ENCODE results near the gene CFAP100. TPM values are rescaled to one million over a fixed set of nuclear protein-coding genes. Genes with fewer than 3 reads are reported as not detected.

CFAP100 gene
- total RNA-seq, 1 donor from 2014 or later = not detected

DNA sequence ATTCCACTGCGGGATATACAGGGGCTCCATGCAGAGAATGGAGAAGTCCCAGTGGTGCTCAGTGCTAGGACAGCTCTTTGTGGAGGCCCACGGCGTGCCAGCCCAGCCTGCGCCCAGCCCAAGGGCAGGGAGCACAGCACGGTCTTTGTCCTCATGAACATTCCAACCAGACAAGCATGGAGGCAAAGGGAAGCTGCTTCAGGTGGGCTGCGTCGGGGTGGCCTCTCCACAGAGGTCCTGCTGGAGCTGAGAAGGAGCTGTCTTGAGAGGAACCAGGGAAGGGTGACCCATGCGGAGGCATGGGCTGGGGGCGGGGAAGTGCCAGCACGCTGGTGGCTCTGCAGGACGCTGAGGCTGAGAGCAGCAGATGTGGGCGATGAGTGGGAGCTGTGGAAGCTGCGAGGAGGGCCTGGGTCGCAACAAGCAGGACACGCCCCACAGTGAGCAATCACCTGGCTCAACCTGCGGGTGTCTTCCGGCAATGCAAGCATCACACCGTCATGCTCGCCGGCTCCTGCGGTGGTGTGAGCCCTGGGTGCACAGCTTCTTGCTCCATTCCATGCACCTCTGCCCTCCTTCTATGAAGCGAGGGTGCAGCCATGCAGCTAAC, 23.5 kb upstream of the CFAP100 start:
- no peak for DNase-seq (ENCODE audit: low spot score in 2 of 2, unreplicated experiment in 2 of 2)

GRCh38 chr3:126372413-126373145, 22.1 kb upstream of the CFAP100 start:
- no peak overlapping the region for H3K4me3 Mint-ChIP-seq
- H3K9me3 Mint-ChIP-seq = no peaks in the 10 kb centered on the region
- H3K27ac Mint-ChIP-seq = no peak overlapping the region
- TF ChIP-seq, protein P1, sequence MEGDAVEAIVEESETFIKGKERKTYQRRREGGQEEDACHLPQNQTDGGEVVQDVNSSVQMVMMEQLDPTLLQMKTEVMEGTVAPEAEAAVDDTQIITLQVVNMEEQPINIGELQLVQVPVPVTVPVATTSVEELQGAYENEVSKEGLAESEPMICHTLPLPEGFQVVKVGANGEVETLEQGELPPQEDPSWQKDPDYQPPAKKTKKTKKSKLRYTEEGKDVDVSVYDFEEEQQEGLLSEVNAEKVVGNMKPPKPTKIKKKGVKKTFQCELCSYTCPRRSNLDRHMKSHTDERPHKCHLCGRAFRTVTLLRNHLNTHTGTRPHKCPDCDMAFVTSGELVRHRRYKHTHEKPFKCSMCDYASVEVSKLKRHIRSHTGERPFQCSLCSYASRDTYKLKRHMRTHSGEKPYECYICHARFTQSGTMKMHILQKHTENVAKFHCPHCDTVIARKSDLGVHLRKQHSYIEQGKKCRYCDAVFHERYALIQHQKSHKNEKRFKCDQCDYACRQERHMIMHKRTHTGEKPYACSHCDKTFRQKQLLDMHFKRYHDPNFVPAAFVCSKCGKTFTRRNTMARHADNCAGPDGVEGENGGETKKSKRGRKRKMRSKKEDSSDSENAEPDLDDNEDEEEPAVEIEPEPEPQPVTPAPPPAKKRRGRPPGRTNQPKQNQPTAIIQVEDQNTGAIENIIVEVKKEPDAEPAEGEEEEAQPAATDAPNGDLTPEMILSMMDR (IDR thresholded peaks at IDR 0.05; ENCODE audit: unreplicated experiment) = no peak
- no peak for DNase-seq (ENCODE audit: low spot score in 2 of 2, unreplicated experiment in 2 of 2)
- no peaks in the 10 kb centered on the region for H3K36me3 Mint-ChIP-seq
- H3K4me1 Mint-ChIP-seq = peaks cover 3% of the 10 kb centered on the region
- H3K27me3 Mint-ChIP-seq (ENCODE audit: low read depth) = no peaks in the 10 kb centered on the region

More for the DNA sequence above, 23.5 kb upstream of the CFAP100 start:
- no peak overlapping the region for H3K27ac Mint-ChIP-seq
- H3K4me1 Mint-ChIP-seq = no peaks in the 10 kb centered on the region
- no peaks in the 10 kb centered on the region for H3K27me3 Mint-ChIP-seq (ENCODE audit: low read depth)
- no peak overlapping the region for H3K4me3 Mint-ChIP-seq
- TF ChIP-seq, protein P1 (IDR thresholded peaks at IDR 0.05; ENCODE audit: unreplicated experiment) = no peak
- H3K36me3 Mint-ChIP-seq = no peaks in the 10 kb centered on the region
- no peaks in the 10 kb centered on the region for H3K9me3 Mint-ChIP-seq

DNA sequence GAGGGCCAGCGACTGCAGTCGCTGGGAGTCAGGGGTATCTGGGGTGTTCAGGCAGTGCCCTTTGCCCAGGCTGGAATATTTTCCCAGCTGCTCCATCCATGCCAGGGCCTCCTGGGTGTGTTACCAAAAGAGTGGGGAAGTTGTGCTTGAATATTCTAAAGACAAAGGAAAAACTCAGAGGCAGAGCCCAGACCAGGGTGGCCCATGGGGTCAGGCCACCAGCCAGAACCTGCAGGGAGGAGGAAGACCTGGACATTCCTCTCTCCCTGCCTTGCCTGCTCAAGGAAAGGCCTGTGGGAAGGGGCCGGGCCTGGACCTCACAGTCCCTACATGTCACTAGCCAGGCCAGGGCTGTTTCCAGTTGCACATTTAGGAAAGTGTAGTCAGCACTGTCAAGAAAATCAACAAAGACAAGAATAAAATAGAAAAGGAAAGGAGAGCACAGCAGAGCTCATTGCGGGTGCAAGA, 21.5 kb upstream of the CFAP100 start:
- Mint-ChIP-seq H3K36me3 (no peaks in the 10 kb centered on the region), H3K9me3 (no peaks in the 10 kb centered on the region), H3K4me1 (peaks cover 3% of the 10 kb centered on the region), H3K27ac (no peak overlapping the region), H3K4me3 (no peak overlapping the region), H3K27me3 (ENCODE audit: low read depth) (no peaks in the 10 kb centered on the region)
- DNase-seq (ENCODE audit: low spot score in 2 of 2, unreplicated experiment in 2 of 2) = no peak
- TF ChIP-seq, protein P1 (IDR thresholded peaks at IDR 0.05; ENCODE audit: unreplicated experiment) = no peak

DNA sequence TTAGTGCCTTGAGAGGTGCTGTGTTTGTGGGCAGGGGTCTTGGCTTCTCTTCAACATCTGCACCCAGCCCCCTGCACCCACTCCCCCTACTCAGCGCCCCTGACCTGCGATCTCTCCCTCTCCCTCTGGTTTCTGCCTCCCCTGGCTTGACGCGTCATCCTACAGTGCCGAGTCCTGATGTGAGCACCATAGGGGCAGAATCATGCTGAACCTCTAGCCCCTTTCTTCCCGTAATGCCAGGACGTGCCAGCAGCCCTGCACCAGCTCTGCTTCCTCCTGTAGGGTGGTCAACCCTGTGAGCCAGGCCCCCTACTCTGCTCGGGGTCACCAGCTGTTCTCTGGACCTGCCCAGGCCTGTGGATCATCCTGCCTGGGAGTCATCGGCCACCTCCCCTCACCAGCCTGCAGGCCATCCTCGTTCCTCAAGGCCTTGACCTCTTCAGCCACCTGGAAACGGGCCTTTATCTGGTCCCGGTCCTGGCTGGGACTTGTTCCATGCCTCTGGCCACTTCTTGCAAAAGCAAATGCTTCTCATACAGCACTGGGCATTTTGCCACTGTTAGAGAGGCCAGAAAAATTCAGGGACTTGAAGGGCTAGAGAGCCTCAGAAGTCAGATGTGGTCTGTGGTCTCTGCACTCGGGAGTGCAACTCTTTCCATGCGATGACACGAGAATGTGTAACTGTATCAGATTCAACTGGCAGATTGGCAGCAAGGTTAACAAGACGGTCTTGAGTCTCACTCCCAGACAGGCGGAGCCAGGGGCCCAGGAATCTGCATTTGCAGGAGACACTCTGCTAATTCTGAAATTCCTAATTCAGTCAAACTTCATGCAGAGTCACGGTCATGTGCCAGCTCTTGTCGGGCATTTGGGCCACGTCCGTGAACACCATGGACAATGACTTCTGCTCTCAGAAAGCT, 20.8 kb upstream of the CFAP100 start:
- H3K27me3 Mint-ChIP-seq (ENCODE audit: low read depth) = no peaks in the 10 kb centered on the region
- no peaks in the 10 kb centered on the region for H3K36me3 Mint-ChIP-seq
- no peak overlapping the region for H3K4me3 Mint-ChIP-seq
- H3K27ac Mint-ChIP-seq = no peak overlapping the region
- H3K4me1 Mint-ChIP-seq = peaks cover 3% of the 10 kb centered on the region
- H3K9me3 Mint-ChIP-seq = no peaks in the 10 kb centered on the region
- DNase-seq (ENCODE audit: low spot score in 2 of 2, unreplicated experiment in 2 of 2) = no peak
- TF ChIP-seq, protein P1 (IDR thresholded peaks at IDR 0.05; ENCODE audit: unreplicated experiment) = no peak

GRCh38 chr3:126375835-126376331, 18.8 kb upstream of the CFAP100 start:
- no peaks in the 10 kb centered on the region for H3K9me3 Mint-ChIP-seq
- H3K27ac Mint-ChIP-seq = no peak overlapping the region
- DNase-seq (ENCODE audit: low spot score in 2 of 2, unreplicated experiment in 2 of 2) = no peak
- H3K36me3 Mint-ChIP-seq = no peaks in the 10 kb centered on the region
- H3K4me3 Mint-ChIP-seq = no peak overlapping the region
- TF ChIP-seq, protein P1 (IDR thresholded peaks at IDR 0.05; ENCODE audit: unreplicated experiment) = no peak
- peaks cover 3% of the 10 kb centered on the region for H3K4me1 Mint-ChIP-seq
- no peaks in the 10 kb centered on the region for H3K27me3 Mint-ChIP-seq (ENCODE audit: low read depth)

Data from mesothelial cell of epicardium (in vitro differentiated cells).